ENCODE results near the gene CHMP2A.
A peak's percentile ranks its signal among the peaks of the same experiment; 100 is the strongest.
"Not testable (repeated sequence)": the region's sequence is repeated elsewhere in the genome, so short reads cannot be mapped to it uniquely, and the experiment has no call there.

Gene CHMP2A

GRCh38 chr19:58513694-58514563 lies 41.0 kb downstream of the CHMP2A start:
- Histone ChIP-seq H3K36me3 (ENCODE audit: control insufficient read depth, insufficient read depth, low read length) (peaks cover 9% of the 10 kb centered on the region), H3K27me3 (replicated peaks; ENCODE audit: control insufficient read depth, insufficient read depth, low read length) (no peaks in the 10 kb centered on the region), H3K4me3 (replicated peaks; ENCODE audit: low read depth, low read length) (peak overlapping the region; percentile 68)
- TF ChIP-seq CTCF (IDR thresholded peaks at IDR 0.05; ENCODE audit: insufficient read depth, low read length, poor library complexity, severe bottlenecking): peak; percentile 44
- DNase-seq (ENCODE audit: extremely low read depth, insufficient read length): peak; percentile 99

- peaks cover 9% of the 10 kb centered on the region for H3K36me3 ChIP-seq (ENCODE audit: control insufficient read depth, insufficient read depth, low read length)
- H3K4me3 ChIP-seq (replicated peaks; ENCODE audit: low read depth, low read length): no peak overlapping the region
- TF ChIP-seq CTCF (IDR thresholded peaks at IDR 0.05; ENCODE audit: insufficient read depth, low read length, poor library complexity, severe bottlenecking): no peak
- DNase-seq (ENCODE audit: extremely low read depth, insufficient read length): no peak
- no peaks in the 10 kb centered on the region for H3K27me3 ChIP-seq (replicated peaks; ENCODE audit: control insufficient read depth, insufficient read depth, low read length)
These were observed 41.7 kb downstream of the CHMP2A start for GRCh38 chr19:58513213-58513693.

GRCh38 chr19:58511353-58512208 lies 43.3 kb downstream of the CHMP2A start, which contains the start of gene SLC27A5:
Gene SLC27A5 (minus strand): TSS chr19:58511992. CDS start chr19:58511955, 37 bp downstream.
- TF ChIP-seq CTCF (IDR thresholded peaks at IDR 0.05; ENCODE audit: insufficient read depth, low read length, poor library complexity, severe bottlenecking): no peak
- peaks cover 3% of the 10 kb centered on the region for H3K36me3 ChIP-seq (ENCODE audit: control insufficient read depth, insufficient read depth, low read length)
- H3K27me3 ChIP-seq (replicated peaks; ENCODE audit: control insufficient read depth, insufficient read depth, low read length): no peaks in the 10 kb centered on the region
- H3K4me3 ChIP-seq (replicated peaks; ENCODE audit: low read depth, low read length): no peak within 1 kb of the TSS
- DNase-seq (ENCODE audit: extremely low read depth, insufficient read length): no peak

DNA sequence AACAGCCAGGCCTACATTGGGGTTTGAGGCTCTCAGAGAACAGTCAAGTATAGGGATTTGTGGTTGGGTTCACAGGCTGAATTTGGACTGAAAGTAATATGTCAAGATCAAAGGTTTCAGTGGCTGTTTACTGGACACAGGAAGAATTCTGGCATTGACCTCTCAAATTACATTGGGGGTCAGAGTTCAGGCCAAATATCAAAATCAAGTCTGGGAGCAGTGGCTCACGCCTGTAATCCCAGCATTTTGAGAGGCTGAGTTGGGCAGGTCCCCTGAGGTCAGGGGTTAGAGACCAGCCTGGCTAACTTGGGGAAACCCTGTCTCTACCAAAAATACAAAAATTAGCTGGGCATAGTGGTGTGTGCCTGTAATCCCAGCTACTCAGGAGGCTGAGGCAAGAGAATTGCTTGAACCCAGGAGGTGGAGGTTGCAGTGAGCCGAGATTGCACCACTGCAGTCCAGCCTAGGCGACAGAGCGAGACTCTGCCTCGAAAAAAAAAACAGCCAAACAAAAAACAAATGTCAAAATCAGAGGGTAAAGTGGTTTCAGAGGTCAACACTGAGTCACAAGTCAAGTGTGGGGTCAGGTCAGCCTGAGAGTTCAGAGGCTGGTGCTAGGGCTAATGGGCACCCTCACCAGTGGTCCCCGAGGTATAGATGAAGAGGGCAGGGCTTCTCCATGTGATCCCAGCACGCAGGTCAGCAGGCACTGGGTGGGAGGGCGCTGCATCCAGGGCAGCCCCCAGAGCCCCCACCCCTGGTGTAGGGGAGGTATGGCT lies 44.6 kb downstream of the CHMP2A start:
- TF ChIP-seq CTCF (IDR thresholded peaks at IDR 0.05; ENCODE audit: insufficient read depth, low read length, poor library complexity, severe bottlenecking): no peak
- no peak overlapping the region for H3K4me3 ChIP-seq (replicated peaks; ENCODE audit: low read depth, low read length)
- H3K27me3 ChIP-seq (replicated peaks; ENCODE audit: control insufficient read depth, insufficient read depth, low read length): no peaks in the 10 kb centered on the region
- DNase-seq (ENCODE audit: extremely low read depth, insufficient read length): no peak
- no peaks in the 10 kb centered on the region for H3K36me3 ChIP-seq (ENCODE audit: control insufficient read depth, insufficient read depth, low read length)

DNA sequence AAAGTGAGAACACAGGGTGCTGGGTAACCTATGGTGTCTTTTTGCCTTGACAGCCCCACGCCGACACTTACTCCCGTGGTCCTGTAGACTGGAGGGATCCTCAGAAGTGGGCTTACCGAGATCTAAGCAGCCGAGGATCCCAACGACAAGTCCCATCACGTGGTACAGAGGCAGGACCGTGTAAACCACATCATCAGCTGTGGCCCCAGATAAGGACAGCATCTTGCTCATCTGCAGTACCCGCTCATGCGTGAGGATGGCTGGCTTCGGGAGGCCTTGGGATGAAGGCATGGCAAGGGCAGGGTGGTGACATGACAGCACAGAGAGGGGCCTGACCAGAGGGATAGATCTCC lies 45.2 kb downstream of the CHMP2A start:
- no peak for TF ChIP-seq CTCF (IDR thresholded peaks at IDR 0.05; ENCODE audit: insufficient read depth, low read length, poor library complexity, severe bottlenecking)
- H3K36me3 ChIP-seq (ENCODE audit: control insufficient read depth, insufficient read depth, low read length): no peaks in the 10 kb centered on the region
- no peaks in the 10 kb centered on the region for H3K27me3 ChIP-seq (replicated peaks; ENCODE audit: control insufficient read depth, insufficient read depth, low read length)
- no peak overlapping the region for H3K4me3 ChIP-seq (replicated peaks; ENCODE audit: low read depth, low read length)
- no peak for DNase-seq (ENCODE audit: extremely low read depth, insufficient read length)

DNA sequence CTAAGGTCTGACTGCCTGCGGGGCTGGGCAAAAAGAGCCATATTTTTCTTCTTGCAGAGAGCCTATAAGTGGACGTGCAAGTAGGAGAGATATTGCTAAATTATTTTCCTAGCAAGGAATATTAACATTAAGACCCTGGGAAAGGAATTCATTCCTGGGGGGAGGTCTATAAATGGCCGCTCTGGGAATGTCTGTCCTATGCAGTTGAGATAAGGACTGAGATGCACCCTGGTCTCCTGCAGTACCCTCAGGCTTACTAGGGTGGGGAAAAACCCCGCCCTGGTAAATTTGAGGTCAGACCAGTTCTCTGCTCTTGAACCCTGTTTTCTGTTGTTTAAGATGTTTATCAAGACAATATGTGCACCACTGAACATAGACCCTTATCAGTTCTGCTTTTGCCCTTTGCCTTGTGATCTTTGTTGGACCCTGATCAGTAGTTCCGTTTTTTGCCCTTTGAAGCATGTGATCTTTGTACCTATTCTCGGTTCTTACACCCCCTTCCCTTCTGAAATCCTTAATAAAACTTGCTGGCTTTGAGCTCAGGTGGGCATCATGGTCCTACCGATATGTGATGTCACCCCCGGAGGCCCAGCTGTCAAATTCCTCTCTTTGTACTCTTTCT lies 47.2 kb downstream of the CHMP2A start:
- not testable (repeated sequence) for H3K36me3 ChIP-seq (ENCODE audit: control insufficient read depth, insufficient read depth, low read length); H3K4me3 ChIP-seq (replicated peaks; ENCODE audit: low read depth, low read length); DNase-seq (ENCODE audit: extremely low read depth, insufficient read length); H3K27me3 ChIP-seq (replicated peaks; ENCODE audit: control insufficient read depth, insufficient read depth, low read length)
